Upper lobe of left lung (tissue), 6 donors: ENCODE measurements around the gene NBEA. TPM values are rescaled to one million over a fixed set of nuclear protein-coding genes. Genes with fewer than 3 reads are reported as not detected.

ENCODE experiments used
- ATAC-seq, 2 donors: fragments of 200-7000 bp; cut with Tn5 transposase; one replicate each; pipeline ENCODE4 v1.9.1; 2022; ENCODE audit warnings: mild to moderate bottlenecking in 2 of 2, moderate library complexity in 2 of 2; ENCODE audit not compliant: low FRiP score in 2 of 2
- DNase-seq, 2 donors: peaks; one replicate each; pipeline ENCODE4 v3.0.0-alpha.2; 2019 to 2020
- H3K27ac ChIP-seq, 4 donors: fragments of 200-600 bp; sonication (generic); one replicate each; pipeline ENCODE4 v1.5.1; 2016 to 2019
- H3K27me3 ChIP-seq, 4 donors: fragments of 200-600 bp; sonication (generic); one replicate each; pipeline ENCODE4 v1.5.1; 2017 to 2019
- H3K36me3 ChIP-seq, 4 donors: fragments of 200-600 bp; sonication (generic); one replicate each; pipeline ENCODE4 v1.5.1; 2016 to 2019
- H3K4me1 ChIP-seq, 4 donors: fragments of 200-600 bp; sonication (generic); one replicate each; pipeline ENCODE4 v1.5.1; 2018 to 2019
- H3K4me3 ChIP-seq, 4 donors: fragments of 200-600 bp; sonication (generic); one replicate each; pipeline ENCODE4 v1.5.1; 2017 to 2019; ENCODE audit warnings: mild to moderate bottlenecking in 2 of 4, moderate library complexity in 1 of 4
- H3K9me3 ChIP-seq, 4 donors: fragments of 200-600 bp; sonication (generic); one replicate each; pipeline ENCODE4 v1.5.1; 2018 to 2019
- EP300 ChIP-seq, 4 donors: sonication (generic); formaldehyde crosslinking; IDR thresholded peaks; one replicate each; pipeline ENCODE4 v1.5.1; 2017; ENCODE audit warnings: antibody characterized with exemption in 4 of 4, control low read depth in 2 of 4
- POLR2A ChIP-seq, 4 donors: fragments of 450-650 bp; IDR thresholded peaks; one replicate each; pipeline ENCODE4 v1.5.1; 2016 to 2017; ENCODE audit warnings: antibody characterized with exemption in 4 of 4, mild to moderate bottlenecking in 2 of 4
- POLR2AphosphoS5 ChIP-seq, 2 donors: sonication (generic); formaldehyde crosslinking; IDR thresholded peaks; one replicate each; pipeline ENCODE4 v1.5.1; 2017; ENCODE audit warnings: antibody characterized with exemption in 2 of 2
- WGBS, 2 donors: methylation state at CpG; one replicate each; pipeline ENCODE4 v1.1.5; 2017 to 2018; 5-methylcytosine and 5-hydroxymethylcytosine counted together
- total RNA-seq, 6 donors: library from RNA; depleted of rRNA in 4 of 6; stranded (reverse); fragments of >200 nt in 4 of 6; gene quantifications; one replicate each; pipeline versions ENCODE4 v1.1.0 to v1.2.1, GENCODE V29; 2016 to 2021
- TF ChIP-seq, protein P1 (sequence below), 6 experiments: fragments of 450-650 bp in 4 of 6; fragments of 200-600 bp in 2 of 6; sonication (generic) in 2 of 6; IDR thresholded peaks; one replicate each; pipeline ENCODE4 v1.5.1; 2016 to 2019; ENCODE audit warnings: antibody characterized with exemption in 6 of 6
- donor health status: DM: no; HTN: no; CAD: no; lungs with moderate emphysema.
- donor health status: DM: no; HTN: yes; CAD: no; lungs with severe emphysema.

NBEA gene
- total RNA-seq, 6 donors from 2014 or later = 2.7 to 21.4 (median 5.5) TPM

DNA sequence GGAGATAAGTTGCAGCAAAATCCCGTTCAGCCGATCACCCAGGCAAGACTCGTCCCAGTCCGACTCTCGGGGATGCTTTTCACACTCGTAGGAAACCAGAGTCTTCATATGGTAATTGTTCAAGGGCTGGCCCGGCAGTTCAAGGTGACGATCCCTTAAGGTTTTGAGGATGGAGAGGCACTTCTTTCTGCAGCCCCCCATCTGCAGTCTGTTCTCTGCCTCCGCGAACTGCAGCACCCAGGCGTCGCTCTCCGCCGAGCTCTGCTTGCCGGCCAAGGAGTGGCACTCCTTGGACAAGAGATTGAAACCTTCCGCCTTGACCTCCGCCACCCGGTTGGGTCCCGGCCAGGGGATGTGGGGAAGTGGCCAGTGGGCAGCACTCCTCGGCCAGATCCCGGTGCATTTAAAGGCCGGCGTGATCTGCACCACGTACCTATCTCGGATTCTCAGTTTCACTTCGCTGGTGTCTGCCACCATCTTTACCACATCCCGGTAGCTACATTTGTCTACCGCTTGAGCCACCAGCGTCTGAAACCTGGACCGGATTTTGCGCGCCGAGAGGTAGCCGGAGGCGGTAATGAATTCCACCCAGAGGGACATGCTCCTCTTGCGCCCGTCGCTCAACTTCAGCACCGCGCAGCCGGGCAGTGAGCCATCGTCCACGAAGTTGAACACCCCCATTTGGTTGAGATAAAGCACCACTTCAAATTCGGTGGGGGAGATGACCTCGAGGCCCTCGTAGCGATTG lies 533.3 kb downstream of the NBEA start:
- peaks cover 0 to 4% (median 0%) of the 10 kb centered on the region in 4 donors for H3K9me3 ChIP-seq
- H3K27ac ChIP-seq = no peak overlapping the region
- H3K4me3 ChIP-seq = peak overlapping the region in 3 of 4 donors; percentile 25 to 41 (median 31)
- peaks cover 0 to 42% (median 20%) of the 10 kb centered on the region in 4 donors for H3K27me3 ChIP-seq
- H3K36me3 ChIP-seq = no peaks in the 10 kb centered on the region
- DNase-seq (peak in 1 of 2 donors; percentile 66), ATAC-seq (peak; percentile 27 to 35)
- 16 to 28% methylated on average over 24 to 47 of the region's 47 CpGs for WGBS, 2 donors
- peaks cover 0 to 25% (median 13%) of the 10 kb centered on the region in 4 donors for H3K4me1 ChIP-seq
- TF ChIP-seq POLR2AphosphoS5 (IDR thresholded peaks at IDR 0.05) = no peak
- no peak for TF ChIP-seq EP300 (IDR thresholded peaks at IDR 0.05)
- no peak for TF ChIP-seq POLR2A (IDR thresholded peaks at IDR 0.05)
- TF ChIP-seq, protein P1, sequence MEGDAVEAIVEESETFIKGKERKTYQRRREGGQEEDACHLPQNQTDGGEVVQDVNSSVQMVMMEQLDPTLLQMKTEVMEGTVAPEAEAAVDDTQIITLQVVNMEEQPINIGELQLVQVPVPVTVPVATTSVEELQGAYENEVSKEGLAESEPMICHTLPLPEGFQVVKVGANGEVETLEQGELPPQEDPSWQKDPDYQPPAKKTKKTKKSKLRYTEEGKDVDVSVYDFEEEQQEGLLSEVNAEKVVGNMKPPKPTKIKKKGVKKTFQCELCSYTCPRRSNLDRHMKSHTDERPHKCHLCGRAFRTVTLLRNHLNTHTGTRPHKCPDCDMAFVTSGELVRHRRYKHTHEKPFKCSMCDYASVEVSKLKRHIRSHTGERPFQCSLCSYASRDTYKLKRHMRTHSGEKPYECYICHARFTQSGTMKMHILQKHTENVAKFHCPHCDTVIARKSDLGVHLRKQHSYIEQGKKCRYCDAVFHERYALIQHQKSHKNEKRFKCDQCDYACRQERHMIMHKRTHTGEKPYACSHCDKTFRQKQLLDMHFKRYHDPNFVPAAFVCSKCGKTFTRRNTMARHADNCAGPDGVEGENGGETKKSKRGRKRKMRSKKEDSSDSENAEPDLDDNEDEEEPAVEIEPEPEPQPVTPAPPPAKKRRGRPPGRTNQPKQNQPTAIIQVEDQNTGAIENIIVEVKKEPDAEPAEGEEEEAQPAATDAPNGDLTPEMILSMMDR (IDR thresholded peaks at IDR 0.05) = no peak

DNA sequence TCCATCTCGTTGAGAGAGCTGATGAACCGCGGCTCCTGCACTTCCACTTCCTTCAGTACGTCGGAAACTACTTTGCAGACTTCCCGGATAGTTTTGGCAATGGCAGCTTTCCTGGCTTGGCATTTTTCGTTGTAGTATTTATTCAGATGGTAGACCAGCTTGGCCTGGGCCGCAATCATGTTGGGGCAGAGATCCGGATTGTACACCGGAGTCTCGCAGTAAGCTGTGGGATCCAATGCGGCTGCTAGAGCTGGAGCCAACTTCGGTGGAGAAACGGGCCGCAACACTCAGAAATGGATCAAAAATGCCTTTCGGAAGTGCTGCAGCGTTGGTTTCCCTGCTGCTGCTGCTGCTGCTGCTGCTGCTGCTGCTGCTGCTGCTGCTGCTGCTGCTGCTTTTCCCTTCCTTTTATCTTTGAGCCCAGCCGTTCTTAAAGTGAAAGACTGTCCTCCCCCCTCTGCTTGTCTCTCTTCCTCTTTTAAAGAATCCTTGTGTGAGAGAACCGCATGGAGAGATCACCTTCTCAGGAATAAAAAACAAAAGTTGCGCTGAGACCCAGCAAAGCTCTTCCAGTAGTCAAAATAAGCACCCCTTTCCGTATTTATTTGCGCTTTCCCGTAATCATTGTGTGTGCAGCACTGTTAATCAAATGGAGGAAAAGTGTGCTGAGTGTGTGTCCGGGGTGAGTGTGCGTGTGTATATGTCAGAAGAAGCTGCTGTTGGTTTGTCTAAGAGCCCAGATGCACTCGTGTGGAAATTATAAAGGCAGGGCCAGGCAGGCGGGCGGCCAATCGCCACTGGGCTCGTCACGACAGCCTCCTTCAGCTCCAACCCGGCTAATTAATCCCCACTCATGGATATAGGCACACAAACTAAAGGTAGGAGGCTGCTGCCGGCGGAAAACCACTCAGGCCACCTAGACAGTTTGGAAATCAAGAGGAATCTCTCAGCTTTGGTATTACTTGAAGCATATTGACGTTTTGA lies 534.2 kb downstream of the NBEA start, which contains the start of gene MAB21L1:
MAB21L1 (minus strand) TSS at position 730 of the 984 bp plus-strand sequence; CDS start at position 179, 551 bp downstream.
- 21 to 22% methylated on average over 27 to 35 of the region's 35 CpGs for WGBS, 2 donors
- TF ChIP-seq, protein P1 (IDR thresholded peaks at IDR 0.05) = no peak
- TF ChIP-seq EP300 (IDR thresholded peaks at IDR 0.05) (no peak), POLR2A (IDR thresholded peaks at IDR 0.05) (no peak), POLR2AphosphoS5 (IDR thresholded peaks at IDR 0.05) (no peak)
- peak in 1 of 2 donors; percentile 55 for ATAC-seq

DNA sequence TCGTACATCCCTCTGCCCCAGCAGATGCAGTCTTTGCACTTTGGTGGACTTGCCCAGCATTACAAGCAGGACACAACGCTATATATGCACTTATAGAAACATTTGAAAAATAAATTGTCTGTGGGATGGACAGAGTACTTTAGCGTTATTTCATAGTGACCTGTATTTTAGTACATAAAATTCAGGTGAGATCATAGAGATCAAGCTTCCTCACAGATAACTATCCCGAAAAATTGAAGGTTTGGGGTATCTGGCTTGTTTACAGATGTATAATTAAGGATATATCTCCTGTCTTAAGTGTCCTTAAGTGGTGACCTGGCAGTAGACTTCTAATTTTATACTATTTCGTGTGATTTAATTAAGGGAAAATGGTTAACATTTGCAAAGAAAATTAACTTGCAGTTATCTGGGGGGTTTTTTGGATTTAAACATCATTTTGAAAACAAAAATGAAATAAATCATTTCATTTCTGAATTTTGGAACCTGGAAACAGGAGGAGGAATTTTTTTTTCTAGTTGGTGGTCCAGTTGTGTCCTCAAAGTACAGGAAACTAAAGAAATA lies 535.4 kb downstream of the NBEA start:
- Histone ChIP-seq H3K36me3 (no peaks in the 10 kb centered on the region), H3K9me3 (no peaks in the 10 kb centered on the region), H3K27me3 (peaks cover 0 to 42% (median 12%) of the 10 kb centered on the region in 4 donors), H3K27ac (no peak overlapping the region), H3K4me3 (no peak overlapping the region), H3K4me1 (peaks cover 0 to 17% (median 9%) of the 10 kb centered on the region in 4 donors)
- no peak for TF ChIP-seq POLR2AphosphoS5 (IDR thresholded peaks at IDR 0.05)
- TF ChIP-seq, protein P1 (IDR thresholded peaks at IDR 0.05) = no peak
- TF ChIP-seq POLR2A (IDR thresholded peaks at IDR 0.05) = no peak
- WGBS, 2 donors = 45 to 51% methylated on average over 5 of the region's 5 CpGs
- ATAC-seq (no peak), DNase-seq (no peak)

More for the DNA sequence above, 534.2 kb downstream of the NBEA start, which contains the start of gene MAB21L1:
- DNase-seq = peak in 1 of 2 donors; percentile 49
- H3K9me3 ChIP-seq = no peaks in the 10 kb centered on the region
- no peaks in the 10 kb centered on the region for H3K36me3 ChIP-seq
- H3K4me1 ChIP-seq = peaks cover 0 to 17% (median 9%) of the 10 kb centered on the region in 4 donors
- peaks cover 0 to 42% (median 16%) of the 10 kb centered on the region in 4 donors for H3K27me3 ChIP-seq
- peak within 1 kb of the TSS in 3 of 4 donors; percentile 25 to 41 (median 31) for H3K4me3 ChIP-seq
- H3K27ac ChIP-seq = no peak within 1 kb of the TSS

DNA sequence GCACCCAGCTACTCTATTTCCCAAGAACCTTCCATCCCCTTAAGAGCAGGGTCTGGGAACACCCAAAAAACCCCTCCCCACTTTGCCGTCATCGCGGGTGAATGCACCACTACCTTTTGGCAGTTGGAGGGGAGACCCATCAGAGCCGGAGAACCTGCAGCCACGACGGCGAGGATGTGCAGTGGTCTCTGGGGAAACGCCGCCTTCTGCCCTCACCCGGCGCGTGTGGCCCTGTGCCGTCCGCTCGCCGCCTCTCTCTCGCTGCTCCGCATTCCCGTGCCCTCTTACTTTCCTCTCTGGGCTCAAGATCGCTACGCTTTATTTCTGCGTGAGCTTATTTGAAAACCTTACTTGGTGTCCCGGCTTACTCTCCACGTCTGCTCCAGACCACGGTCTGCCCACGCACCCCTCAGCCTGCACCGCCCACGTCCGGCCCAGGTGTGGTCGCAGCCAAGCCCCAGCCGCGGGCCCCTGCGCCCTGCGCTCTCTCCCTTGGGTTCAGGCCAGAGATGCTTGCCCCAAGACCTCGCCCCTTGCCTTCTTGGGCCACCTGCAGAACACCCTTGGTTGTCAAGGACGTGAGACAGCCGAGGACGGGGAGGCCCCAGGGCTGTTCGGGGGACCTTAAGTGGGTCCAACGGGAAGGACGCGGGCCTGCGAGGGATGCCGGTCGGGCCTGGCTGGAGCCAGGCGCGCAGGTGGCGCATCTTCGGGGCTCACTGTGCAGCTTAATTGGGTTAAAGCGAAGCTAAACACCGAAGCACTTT lies 536.4 kb downstream of the NBEA start:
- H3K4me3 ChIP-seq = no peak overlapping the region
- ATAC-seq (peak; percentile 31 to 40), DNase-seq (peak in 1 of 2 donors; percentile 71)
- H3K36me3 ChIP-seq = no peaks in the 10 kb centered on the region
- TF ChIP-seq POLR2A (IDR thresholded peaks at IDR 0.05) = no peak
- TF ChIP-seq, protein P1 (IDR thresholded peaks at IDR 0.05) = no peak
- no peak for TF ChIP-seq EP300 (IDR thresholded peaks at IDR 0.05)
- TF ChIP-seq POLR2AphosphoS5 (IDR thresholded peaks at IDR 0.05) = no peak
- H3K9me3 ChIP-seq = no peaks in the 10 kb centered on the region
- peaks cover 0 to 42% (median 12%) of the 10 kb centered on the region in 4 donors for H3K27me3 ChIP-seq
- peaks cover 0 to 17% (median 9%) of the 10 kb centered on the region in 4 donors for H3K4me1 ChIP-seq
- no peak overlapping the region for H3K27ac ChIP-seq
- 21 to 25% methylated on average over 45 to 51 of the region's 51 CpGs for WGBS, 2 donors
